MM.1S (cell line): ENCODE results near the gene SCAANT1.

Source experiments
- DNase-seq: peaks from one replicate; pipeline ENCODE4 v3.0.0-alpha.2; 2015
- H2AFZ ChIP-seq: fragments of 300-600 bp; sonication (generic); 2 replicates; pipeline ENCODE4 v1.6.0; 2016; ENCODE audit warnings: antibody characterized with exemption, low read length
- H3F3A ChIP-seq: fragments of 300-600 bp; sonication (generic); 2 replicates; pipeline ENCODE4 v1.6.1; 2016; ENCODE audit warnings: mild to moderate bottlenecking, antibody characterized with exemption, low read length, moderate library complexity, mixed read lengths; ENCODE audit not compliant: insufficient read depth
- H3K27ac ChIP-seq: fragments of 300-600 bp; sonication (generic); 2 replicates; pipeline ENCODE4 v1.5.1; 2016; ENCODE audit warnings: mild to moderate bottlenecking, low read length
- H3K27me3 ChIP-seq: fragments of 300-600 bp; sonication (generic); replicated peaks from 2 replicates; pipeline ENCODE4 v1.6.0; 2016; ENCODE audit warnings: low read length; ENCODE audit not compliant: insufficient read depth
- H3K36me3 ChIP-seq: fragments of 300-600 bp; sonication (generic); replicated peaks from 2 replicates; pipeline ENCODE4 v1.6.1; 2016; ENCODE audit warnings: mild to moderate bottlenecking, low read length, mixed read lengths; ENCODE audit not compliant: insufficient read depth
- H3K4me1 ChIP-seq: fragments of 300-600 bp; sonication (generic); 2 replicates; pipeline ENCODE4 v1.6.1; 2016; ENCODE audit warnings: low read length, mixed read lengths
- H3K4me2 ChIP-seq: fragments of 300-600 bp; sonication (generic); 2 replicates; pipeline ENCODE4 v1.6.0; 2016; ENCODE audit warnings: low read depth, low read length
- H3K4me3 ChIP-seq: fragments of 300-600 bp; sonication (generic); 2 replicates; pipeline ENCODE4 v1.5.1; 2016; ENCODE audit warnings: low read length, mixed read lengths
- H3K79me2 ChIP-seq: fragments of 300-600 bp; sonication (generic); 2 replicates; pipeline ENCODE4 v1.6.1; 2016; ENCODE audit warnings: mixed run types, low read length, mixed read lengths
- H3K9ac ChIP-seq: fragments of 300-600 bp; sonication (generic); 2 replicates; pipeline ENCODE4 v1.6.1; 2016; ENCODE audit warnings: low read length, mixed read lengths
- H3K9me2 ChIP-seq: fragments of 300-600 bp; sonication (generic); replicated peaks from 2 replicates; pipeline ENCODE4 v1.6.1; 2016; ENCODE audit warnings: mild to moderate bottlenecking, low read length, mixed read lengths; ENCODE audit not compliant: insufficient read depth
- H3K9me3 ChIP-seq: fragments of 300-600 bp; sonication (generic); replicated peaks from 2 replicates; pipeline ENCODE4 v1.6.1; 2016; ENCODE audit warnings: mild to moderate bottlenecking, low read length, mixed read lengths; ENCODE audit not compliant: insufficient read depth
- H4K20me1 ChIP-seq: fragments of 300-600 bp; sonication (generic); 2 replicates; pipeline ENCODE4 v1.6.1; 2016; ENCODE audit warnings: mild to moderate bottlenecking, low read length, moderate library complexity, mixed read lengths; ENCODE audit not compliant: insufficient read depth
- EZH2 ChIP-seq: fragments of 300-600 bp; sonication (generic); optimal IDR thresholded peaks from 2 replicates; pipeline ENCODE3; 2017; ENCODE audit warnings: low read depth, mild to moderate bottlenecking, antibody characterized with exemption, low read length, mixed read lengths
- EZH2phosphoT487 ChIP-seq: fragments of 300-600 bp; sonication (generic); IDR thresholded peaks from 2 replicates; pipeline ENCODE4 v1.6.1; 2018; ENCODE audit warnings: antibody characterized with exemption, low read length
- TF ChIP-seq, protein P1 (sequence below): fragments of 300-600 bp; sonication (generic); IDR thresholded peaks from 2 replicates; pipeline ENCODE4 v1.5.1; 2016; ENCODE audit warnings: antibody characterized with exemption, low read length, mixed read lengths

The SCAANT1 gene

DNA sequence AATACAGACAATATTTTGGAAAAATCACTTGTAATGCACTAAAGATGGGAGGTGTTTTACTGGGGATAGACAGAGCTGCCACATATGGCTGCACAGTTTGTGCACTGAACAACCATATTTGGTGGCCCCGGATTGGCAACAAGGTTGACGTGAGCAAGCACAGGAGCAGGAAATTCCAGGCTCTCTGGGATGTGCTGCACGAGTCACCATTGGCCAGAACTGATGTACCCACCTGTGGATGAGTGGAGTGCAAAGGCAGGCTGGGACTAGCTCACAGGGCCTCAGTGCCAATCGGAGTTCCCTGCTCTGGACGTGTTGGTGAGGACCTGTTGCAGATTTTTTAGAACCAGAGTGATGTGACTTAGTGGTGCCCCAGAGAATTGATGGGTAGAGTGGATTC lies 42.0 kb upstream of the SCAANT1 start:
- Histone ChIP-seq H3K4me3 (no peak overlapping the region), H3K9ac (no peak overlapping the region), H3K79me2 (peaks cover 36% of the 10 kb centered on the region), H3K4me1 (peaks cover 13% of the 10 kb centered on the region), H3K36me3 (no peaks in the 10 kb centered on the region), H3K9me3 (no peaks in the 10 kb centered on the region), H3K27me3 (no peaks in the 10 kb centered on the region), H3K4me2 (no peak overlapping the region), H3K27ac (no peak overlapping the region), H3F3A (no peaks in the 10 kb centered on the region), H3K9me2 (no peaks in the 10 kb centered on the region), H2AFZ (no peak overlapping the region), H4K20me1 (no peaks in the 10 kb centered on the region)
- DNase-seq: no peak
- TF ChIP-seq EZH2: no peak
- TF ChIP-seq, protein P1, sequence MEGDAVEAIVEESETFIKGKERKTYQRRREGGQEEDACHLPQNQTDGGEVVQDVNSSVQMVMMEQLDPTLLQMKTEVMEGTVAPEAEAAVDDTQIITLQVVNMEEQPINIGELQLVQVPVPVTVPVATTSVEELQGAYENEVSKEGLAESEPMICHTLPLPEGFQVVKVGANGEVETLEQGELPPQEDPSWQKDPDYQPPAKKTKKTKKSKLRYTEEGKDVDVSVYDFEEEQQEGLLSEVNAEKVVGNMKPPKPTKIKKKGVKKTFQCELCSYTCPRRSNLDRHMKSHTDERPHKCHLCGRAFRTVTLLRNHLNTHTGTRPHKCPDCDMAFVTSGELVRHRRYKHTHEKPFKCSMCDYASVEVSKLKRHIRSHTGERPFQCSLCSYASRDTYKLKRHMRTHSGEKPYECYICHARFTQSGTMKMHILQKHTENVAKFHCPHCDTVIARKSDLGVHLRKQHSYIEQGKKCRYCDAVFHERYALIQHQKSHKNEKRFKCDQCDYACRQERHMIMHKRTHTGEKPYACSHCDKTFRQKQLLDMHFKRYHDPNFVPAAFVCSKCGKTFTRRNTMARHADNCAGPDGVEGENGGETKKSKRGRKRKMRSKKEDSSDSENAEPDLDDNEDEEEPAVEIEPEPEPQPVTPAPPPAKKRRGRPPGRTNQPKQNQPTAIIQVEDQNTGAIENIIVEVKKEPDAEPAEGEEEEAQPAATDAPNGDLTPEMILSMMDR: no peak
- no peak for TF ChIP-seq EZH2phosphoT487

DNA sequence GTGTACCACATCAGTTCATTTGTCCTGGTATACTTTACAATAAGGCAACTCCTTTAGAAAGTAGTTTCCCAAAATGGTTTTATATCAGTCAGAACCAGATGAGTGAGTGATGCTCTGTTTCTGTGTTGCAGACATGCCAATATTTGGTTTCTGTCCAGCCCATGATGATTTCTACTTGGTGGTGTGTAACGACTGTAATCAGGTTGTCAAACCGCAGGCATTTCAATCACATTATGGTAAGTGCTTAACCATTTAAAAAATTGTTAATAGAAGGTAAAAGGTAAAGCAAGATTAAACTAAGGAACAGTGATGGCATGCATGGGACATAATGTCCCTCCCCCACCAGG lies 40.0 kb upstream of the SCAANT1 start:
- H2AFZ ChIP-seq: no peak overlapping the region
- H3K9me3 ChIP-seq: no peaks in the 10 kb centered on the region
- H3K9me2 ChIP-seq: no peaks in the 10 kb centered on the region
- no peak overlapping the region for H3K27ac ChIP-seq
- peak overlapping the region; percentile 48; the same call in 1 of the 2 replicates for H3K4me2 ChIP-seq
- H3K27me3 ChIP-seq: no peaks in the 10 kb centered on the region
- H3F3A ChIP-seq: no peaks in the 10 kb centered on the region
- TF ChIP-seq EZH2phosphoT487: no peak
- TF ChIP-seq, protein P1: no peak
- TF ChIP-seq EZH2: no peak
- no peaks in the 10 kb centered on the region for H3K36me3 ChIP-seq
- peaks cover 13% of the 10 kb centered on the region for H3K4me1 ChIP-seq
- H3K9ac ChIP-seq: no peak overlapping the region
- no peak overlapping the region for H3K4me3 ChIP-seq
- DNase-seq: no peak
- peaks cover 33% of the 10 kb centered on the region for H3K79me2 ChIP-seq
- no peaks in the 10 kb centered on the region for H4K20me1 ChIP-seq

DNA sequence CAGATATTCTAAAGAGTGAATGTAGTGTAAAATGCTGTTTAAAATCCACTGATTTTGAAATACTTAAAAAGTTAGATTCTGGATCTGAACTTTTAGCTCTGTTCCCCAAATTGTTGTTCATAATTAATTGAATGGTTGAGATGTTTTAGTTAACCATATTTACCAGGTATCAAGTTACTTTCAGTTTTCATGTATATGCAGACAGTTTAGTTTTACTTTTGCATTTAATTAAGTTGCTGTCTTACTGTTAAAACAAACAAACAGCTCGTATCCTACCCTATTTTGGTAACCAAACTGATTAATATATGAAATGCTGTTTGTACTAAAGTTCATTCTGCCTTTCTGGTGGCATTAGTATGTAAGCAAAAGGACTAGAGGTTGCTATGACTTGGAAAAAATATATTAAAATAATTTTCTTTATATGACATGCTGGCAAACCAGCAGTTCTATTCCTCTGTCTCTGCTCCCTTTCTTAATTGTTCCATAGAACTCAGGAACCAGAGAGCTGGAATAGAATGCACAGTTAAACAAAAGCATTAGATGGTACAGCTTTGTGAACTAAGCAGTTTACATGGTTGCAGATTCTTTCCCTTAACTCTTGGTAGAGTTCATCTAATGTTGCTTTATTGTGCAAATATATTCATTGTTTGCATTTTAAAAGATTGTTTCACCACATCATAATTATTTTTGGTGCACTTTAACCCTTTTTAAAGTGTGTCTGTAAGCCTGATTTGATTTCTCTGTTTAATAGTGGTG lies 39.5 kb upstream of the SCAANT1 start:
- Histone ChIP-seq H3K27me3 (no peaks in the 10 kb centered on the region), H2AFZ (no peak overlapping the region), H3K79me2 (peaks cover 28% of the 10 kb centered on the region), H3K9me2 (no peaks in the 10 kb centered on the region), H3K36me3 (no peaks in the 10 kb centered on the region), H3K27ac (no peak overlapping the region), H4K20me1 (no peaks in the 10 kb centered on the region), H3F3A (no peaks in the 10 kb centered on the region), H3K4me1 (peaks cover 13% of the 10 kb centered on the region), H3K4me2 (peak overlapping the region; percentile 48), H3K9me3 (no peaks in the 10 kb centered on the region), H3K9ac (no peak overlapping the region), H3K4me3 (no peak overlapping the region)
- TF ChIP-seq EZH2phosphoT487: no peak
- peak; percentile 25 for DNase-seq

DNA sequence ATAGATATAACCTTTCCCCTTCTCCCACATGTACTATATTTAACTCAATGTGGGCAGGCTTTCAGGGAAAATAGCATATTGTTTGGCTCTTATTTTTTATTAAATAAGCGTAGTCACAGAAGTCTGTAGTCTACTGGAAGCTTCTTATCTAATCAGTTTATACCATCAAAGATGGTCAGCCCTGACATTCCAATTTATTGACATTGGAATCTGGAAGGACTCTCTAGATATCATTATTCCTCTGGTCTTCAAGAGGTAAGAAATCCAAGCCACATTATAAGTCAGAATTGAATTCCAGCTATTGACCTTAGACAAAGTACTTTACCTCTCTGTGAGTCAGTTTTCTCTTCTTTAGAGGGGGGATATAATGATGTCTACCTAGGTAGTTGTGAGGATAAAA lies 38.5 kb upstream of the SCAANT1 start:
- Histone ChIP-seq H3K4me1 (peaks cover 13% of the 10 kb centered on the region), H3K9ac (no peak overlapping the region), H3F3A (no peaks in the 10 kb centered on the region), H3K4me3 (no peak overlapping the region), H4K20me1 (no peaks in the 10 kb centered on the region), H3K36me3 (no peaks in the 10 kb centered on the region), H3K4me2 (peak overlapping the region; percentile 48), H3K27me3 (no peaks in the 10 kb centered on the region), H3K27ac (no peak overlapping the region), H3K9me3 (no peaks in the 10 kb centered on the region), H2AFZ (no peak overlapping the region), H3K79me2 (peaks cover 32% of the 10 kb centered on the region), H3K9me2 (no peaks in the 10 kb centered on the region)
- no peak for DNase-seq
- TF ChIP-seq EZH2 (no peak), EZH2phosphoT487 (no peak)
- TF ChIP-seq, protein P1: no peak
